CD4-positive, alpha-beta T cell treated with Interferon alpha-2 for 1 hour (primary cell): Measurements from ENCODE around the gene PSMB10.

Experiments
- DNase-seq, 2 donors: peaks; one replicate each; pipeline ENCODE4 v3.0.0-alpha.2; 2020 to 2022

The PSMB10 gene

GRCh38 chr16:67888331-67888730 is 48.3 kb downstream of the PSMB10 start:
- no peak for DNase-seq

- no peak for DNase-seq
These were observed 50.3 kb downstream of the PSMB10 start for GRCh38 chr16:67886387-67886786.

GRCh38 chr16:67885976-67886375 is 50.7 kb downstream of the PSMB10 start:
- no peak for DNase-seq

- DNase-seq = no peak
These were observed 51.1 kb downstream of the PSMB10 start for GRCh38 chr16:67885545-67885944.

- no peak for DNase-seq
These were observed 52.0 kb downstream of the PSMB10 start, which contains the start of gene NRN1L for GRCh38 chr16:67884684-67885083. Gene NRN1L (plus strand): TSS chr16:67884885. CDS start chr16:67884904, 19 bp downstream.
